ENCODE measurements around the gene OR10V1. TPM values are rescaled to one million over a fixed set of nuclear protein-coding genes. Genes with fewer than 3 reads are reported as not detected.

Gene OR10V1, protein sequence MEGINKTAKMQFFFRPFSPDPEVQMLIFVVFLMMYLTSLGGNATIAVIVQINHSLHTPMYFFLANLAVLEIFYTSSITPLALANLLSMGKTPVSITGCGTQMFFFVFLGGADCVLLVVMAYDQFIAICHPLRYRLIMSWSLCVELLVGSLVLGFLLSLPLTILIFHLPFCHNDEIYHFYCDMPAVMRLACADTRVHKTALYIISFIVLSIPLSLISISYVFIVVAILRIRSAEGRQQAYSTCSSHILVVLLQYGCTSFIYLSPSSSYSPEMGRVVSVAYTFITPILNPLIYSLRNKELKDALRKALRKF
- not detected in 5 replicates for total RNA-seq (2022; extraction: Qiagen RNA extraction)

DNA sequence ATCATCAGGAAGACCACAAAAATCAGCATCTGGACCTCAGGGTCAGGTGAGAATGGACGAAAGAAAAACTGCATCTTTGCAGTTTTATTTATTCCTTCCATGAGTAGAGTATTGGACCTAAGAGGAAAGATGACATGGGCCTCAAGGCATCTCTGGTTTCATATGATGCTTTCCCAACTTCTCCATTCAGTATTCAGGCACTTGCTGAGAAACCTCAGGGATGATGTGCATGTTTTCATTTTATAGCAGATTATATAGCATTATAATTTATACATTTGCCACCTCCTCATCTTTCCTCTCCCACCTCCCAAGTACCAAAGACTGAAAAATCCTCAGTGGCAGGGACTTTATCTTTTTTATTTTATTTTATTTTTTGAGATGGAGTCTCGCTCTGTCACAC is at the start of gene OR10V1:
TSS of gene OR10V1 (minus strand) at position 101 of the 400 bp plus-strand sequence. CDS start at position 101, 0 bp downstream.

DNA sequence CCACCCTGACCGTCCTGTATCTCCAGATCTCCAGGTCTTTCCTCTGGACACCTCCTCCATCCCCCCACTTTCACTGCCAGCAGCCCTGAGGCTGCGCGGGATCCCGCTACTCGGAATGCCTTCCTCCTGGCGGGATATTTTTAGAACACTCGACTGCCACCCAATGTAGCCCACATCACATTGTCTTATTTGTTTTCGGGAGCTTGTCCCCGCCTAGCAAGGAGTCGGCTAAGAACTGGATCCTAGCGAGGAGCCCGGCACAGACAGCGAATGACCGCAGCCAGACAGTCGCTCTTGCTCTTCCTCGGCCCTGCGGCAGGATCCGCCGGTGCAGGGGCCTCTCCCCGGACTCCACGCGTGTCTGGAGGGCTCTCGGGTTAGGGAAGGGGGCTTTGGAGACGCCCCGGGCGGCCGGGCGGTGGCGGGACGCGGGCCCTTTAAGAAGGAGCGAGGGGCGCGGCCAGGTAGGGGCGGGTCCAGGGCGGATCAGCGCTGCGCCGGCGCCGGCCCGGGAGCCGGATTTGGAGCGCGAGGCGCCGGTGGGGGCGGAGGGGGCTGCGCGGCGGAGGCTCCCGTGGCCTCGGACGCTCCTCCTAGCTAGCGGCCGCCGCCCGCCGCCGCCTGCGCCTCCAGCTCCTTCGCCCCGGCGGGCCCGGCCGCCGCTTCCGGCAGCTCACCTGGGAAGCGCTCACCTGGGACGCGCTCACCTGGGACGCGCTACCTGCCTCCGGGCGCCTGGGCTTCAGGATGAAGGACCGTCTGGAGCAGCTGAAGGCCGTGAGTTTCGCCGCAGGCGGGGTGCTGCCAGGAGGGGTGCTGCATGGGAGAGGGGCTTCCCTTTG is 41.4 kb upstream of the OR10V1 start, which contains the start of gene STX3:
TSS of gene STX3 (plus strand) at position 518 of the 842 bp plus-strand sequence. CDS start at position 748, 230 bp downstream.

DNA sequence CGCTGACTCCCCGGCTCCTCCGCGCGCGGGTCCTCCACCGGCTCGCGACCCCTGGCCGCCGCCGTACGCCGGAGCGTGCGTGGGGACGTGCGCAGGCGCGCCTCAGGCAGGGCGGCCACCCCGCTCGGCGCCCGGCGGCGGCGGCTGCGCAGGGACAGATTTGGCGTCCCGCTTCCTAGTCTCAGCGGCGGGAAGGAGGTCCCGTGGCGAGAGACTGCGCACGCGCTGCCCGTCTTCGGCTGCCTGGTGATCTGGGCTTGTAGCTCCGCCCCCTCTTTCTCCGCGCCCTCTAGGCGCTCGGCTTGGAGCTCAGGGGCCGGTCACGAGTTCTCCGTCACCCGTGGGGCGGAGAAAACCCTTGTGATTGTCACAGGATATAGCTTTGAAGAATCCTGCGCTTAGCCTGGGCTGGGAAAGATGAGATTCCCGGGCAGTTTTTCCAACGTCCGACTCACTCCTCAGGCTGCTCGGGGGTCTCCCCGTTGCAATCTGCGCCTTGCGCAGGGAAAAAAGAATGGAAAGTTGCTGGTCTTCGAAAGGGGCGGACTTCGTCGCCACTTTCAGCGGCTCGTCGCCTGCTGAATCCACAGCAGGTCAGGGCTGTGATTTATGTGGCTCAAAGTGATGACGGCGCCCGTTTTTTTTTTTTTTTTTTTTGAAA is 44.6 kb downstream of the OR10V1 start, which contains the start of gene PATL1:
TSS of gene PATL1 (minus strand) at position 88 of the 661 bp plus-strand sequence. CDS start 142 bp downstream, outside the sequence.

Other genes with a start within 250 kb of the OR10V1 start
- gene OR4D10, start 240.5 kb downstream of the OR10V1 start, total RNA-seq (2022; extraction: Qiagen RNA extraction): not detected in 5 replicates
- not detected in 5 replicates for gene OR4D11, start 210.3 kb downstream of the OR10V1 start, total RNA-seq (2022; extraction: Qiagen RNA extraction)
- not detected in 5 replicates for gene OR4D9, start 202.3 kb downstream of the OR10V1 start, total RNA-seq (2022; extraction: Qiagen RNA extraction)
- 26.9 to 36.3 TPM (median 29.8 TPM) in 5 replicates for gene OSBP, start 98.1 kb downstream of the OR10V1 start, total RNA-seq (2022; extraction: Qiagen RNA extraction)
- 40.9 to 51.0 TPM (median 46.9 TPM) in 5 replicates for gene PATL1, start 44.8 kb downstream of the OR10V1 start, total RNA-seq (2022; extraction: Qiagen RNA extraction)
- gene STX3, start 41.5 kb upstream of the OR10V1 start, total RNA-seq (2022; extraction: Qiagen RNA extraction): 20.2 to 26.3 TPM (median 23.3 TPM) in 5 replicates
- 63.5 to 70.4 TPM (median 65.0 TPM) in 5 replicates for gene MRPL16, start 96.9 kb upstream of the OR10V1 start, total RNA-seq (2022; extraction: Qiagen RNA extraction)
- not detected in 5 replicates for gene CBLIF, start 131.7 kb upstream of the OR10V1 start, total RNA-seq (2022; extraction: Qiagen RNA extraction)
- 0.15 to 0.55 TPM (median 0.28 TPM) in 5 replicates for gene TCN1, start 152.6 kb upstream of the OR10V1 start, total RNA-seq (2022; extraction: Qiagen RNA extraction)
- gene OOSP3, start 164.9 kb upstream of the OR10V1 start, total RNA-seq (2022; extraction: Qiagen RNA extraction): not detected in 5 replicates
- gene OOSP1, start 224.6 kb upstream of the OR10V1 start, total RNA-seq (2022; extraction: Qiagen RNA extraction): not detected in 5 replicates

Measured in A549 treated with Hydrocortisone at 1 μM for 4 hours (cell line).